ENCODE results near the gene LAMC1.

- TF ChIP-seq POLR2AphosphoS5 (IDR thresholded peaks at IDR 0.05; ENCODE audit: low read depth, low read length), result no peak
- TF ChIP-seq POLR2A (IDR thresholded peaks at IDR 0.05; ENCODE audit: low read depth, low read length), result no peak
Measured at GRCh38 chr1:182978151-182978853, 44.9 kb upstream of the LAMC1 start.

Measured in GM12892 (cell line).